UCSD-AML1 (cell line): ENCODE measurements around the gene RIMBP2.
A peak's percentile ranks its signal among the peaks of the same experiment; 100 is the strongest.
"Not testable (repeated sequence)": the region's sequence is repeated elsewhere in the genome, so short reads cannot be mapped to it uniquely, and the experiment has no call there.

Source experiments
- DNase-seq: peaks from one replicate; lab custom pipeline; 2025; ENCODE audit not compliant: unreplicated experiment; lab: John Stamatoyannopoulos, UW

Gene RIMBP2, protein sequence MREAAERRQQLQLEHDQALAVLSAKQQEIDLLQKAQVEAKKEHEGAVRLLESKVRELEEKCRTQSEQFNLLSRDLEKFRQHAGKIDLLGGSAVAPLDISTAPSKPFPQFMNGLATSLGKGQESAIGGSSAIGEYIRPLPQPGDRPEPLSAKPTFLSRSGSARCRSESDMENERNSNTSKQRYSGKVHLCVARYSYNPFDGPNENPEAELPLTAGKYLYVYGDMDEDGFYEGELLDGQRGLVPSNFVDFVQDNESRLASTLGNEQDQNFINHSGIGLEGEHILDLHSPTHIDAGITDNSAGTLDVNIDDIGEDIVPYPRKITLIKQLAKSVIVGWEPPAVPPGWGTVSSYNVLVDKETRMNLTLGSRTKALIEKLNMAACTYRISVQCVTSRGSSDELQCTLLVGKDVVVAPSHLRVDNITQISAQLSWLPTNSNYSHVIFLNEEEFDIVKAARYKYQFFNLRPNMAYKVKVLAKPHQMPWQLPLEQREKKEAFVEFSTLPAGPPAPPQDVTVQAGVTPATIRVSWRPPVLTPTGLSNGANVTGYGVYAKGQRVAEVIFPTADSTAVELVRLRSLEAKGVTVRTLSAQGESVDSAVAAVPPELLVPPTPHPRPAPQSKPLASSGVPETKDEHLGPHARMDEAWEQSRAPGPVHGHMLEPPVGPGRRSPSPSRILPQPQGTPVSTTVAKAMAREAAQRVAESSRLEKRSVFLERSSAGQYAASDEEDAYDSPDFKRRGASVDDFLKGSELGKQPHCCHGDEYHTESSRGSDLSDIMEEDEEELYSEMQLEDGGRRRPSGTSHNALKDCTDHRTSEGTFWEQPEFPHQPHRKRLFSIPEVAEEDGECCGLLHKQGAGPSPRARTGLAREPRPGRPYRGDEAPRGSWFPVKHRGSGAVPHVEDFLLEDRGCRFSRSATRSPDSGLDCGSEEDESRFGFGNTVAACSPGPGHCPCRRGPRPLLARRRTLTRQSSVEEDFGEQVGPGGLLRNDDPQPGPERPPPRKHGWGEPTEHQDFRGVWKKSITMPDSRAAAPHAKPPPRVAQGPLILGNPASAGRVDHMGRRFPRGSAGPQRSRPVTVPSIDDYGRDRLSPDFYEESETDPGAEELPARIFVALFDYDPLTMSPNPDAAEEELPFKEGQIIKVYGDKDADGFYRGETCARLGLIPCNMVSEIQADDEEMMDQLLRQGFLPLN (N-terminal part only)

DNA sequence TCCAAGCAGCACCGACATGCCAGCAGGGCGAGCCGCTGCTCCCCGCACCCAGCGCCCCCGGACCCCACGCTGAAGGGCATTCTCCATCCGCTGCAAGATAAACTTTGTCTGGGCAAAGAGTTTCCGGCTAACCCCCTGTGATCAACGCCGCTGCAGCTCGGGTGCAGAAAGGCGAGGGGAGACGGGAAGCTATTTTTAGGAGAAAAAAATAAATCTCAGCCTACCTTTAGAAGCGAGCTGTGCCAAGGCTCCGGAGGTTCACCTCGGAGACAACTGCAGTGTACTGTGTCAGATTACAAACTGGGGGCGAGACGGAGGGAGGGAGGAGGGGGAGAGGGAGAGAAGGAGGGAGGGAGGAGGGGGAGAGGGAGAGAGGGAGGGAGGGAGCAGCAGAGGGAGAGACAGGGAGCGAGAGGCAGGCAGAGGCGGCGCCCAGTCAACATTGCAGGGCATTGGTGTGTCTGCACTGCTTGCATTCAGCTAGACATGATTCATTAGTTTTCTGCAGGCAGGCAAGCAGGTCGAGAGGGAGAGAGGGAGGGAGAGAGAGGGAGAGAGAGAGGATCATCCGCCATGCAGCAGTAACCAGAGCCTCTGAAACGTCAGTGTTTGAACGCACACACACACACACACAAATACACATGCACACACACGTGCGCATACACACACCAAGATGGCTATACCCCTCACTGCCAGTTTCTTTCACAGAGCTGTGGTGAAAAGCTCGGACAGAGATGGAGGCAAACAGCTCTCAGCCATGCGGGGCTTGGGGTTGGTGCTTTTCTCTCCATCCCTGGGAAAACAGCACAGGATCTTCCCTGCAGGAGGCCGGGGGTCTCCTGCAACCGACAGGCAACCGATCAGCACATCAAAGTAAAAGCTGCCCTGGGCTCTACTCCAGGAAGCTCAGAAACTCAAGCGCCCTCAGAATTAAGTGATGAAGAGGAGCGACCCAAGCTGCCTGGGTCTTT is at the start of gene RIMBP2:
TSS of gene RIMBP2 (minus strand) at position 302 of the 971 bp plus-strand sequence. CDS start 237,286 bp downstream, outside the sequence.
- DNase-seq, result no peak

DNA sequence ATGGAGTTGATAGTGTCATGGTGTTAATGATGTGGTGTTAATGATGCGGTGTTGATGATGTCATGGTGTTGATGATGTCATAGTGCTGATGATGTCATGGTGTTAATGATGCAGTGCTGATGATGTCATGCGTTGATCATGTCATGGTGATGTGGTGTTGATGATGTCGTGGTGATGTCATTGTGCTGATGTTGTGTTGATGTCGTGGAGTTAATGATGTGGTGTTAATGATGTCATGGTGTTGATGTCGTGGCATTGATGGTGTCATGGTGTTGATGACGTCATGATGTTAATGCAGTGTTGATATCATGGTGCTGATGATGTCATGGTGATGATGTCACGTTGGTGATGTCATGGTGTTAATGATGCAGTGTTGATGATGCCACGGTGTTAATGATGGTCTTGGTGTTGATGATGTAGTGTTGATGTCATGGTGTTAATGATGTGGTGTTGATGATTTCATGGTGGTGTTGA is 49.1 kb upstream of the RIMBP2 start:
- DNase-seq, result no peak

DNA sequence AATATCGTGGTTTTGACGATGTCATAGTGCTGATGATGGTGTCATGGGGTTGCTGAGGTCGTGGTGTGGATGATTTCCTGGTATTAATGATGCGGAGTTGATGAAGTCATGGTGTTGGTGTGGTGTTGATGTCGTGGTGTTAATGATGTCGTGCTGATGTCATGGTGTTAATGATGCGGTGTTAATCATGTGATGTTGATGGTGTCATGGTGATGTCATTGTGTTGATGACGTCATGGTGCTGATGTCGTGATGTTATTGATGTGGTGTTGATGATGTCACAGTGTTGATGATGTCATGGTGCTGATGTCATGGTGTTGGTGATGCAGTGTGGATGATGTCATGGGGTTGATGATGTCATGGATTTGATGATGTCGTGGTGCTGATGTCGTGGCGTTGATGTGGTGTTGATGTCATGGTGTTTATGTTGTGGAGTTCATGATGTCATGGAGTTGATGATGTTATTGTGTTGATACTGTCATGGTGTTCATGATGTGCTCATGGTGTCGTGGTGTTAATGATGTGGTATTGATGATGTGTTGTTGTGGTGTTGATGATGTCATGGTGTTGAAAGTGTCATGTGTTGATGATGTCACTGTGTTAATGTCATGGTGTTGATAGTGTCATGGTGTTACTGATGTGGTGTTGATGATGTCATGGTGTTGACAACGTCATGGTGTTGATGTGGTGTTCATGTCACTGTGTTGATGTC is 48.5 kb upstream of the RIMBP2 start:
- no peak for DNase-seq

DNA sequence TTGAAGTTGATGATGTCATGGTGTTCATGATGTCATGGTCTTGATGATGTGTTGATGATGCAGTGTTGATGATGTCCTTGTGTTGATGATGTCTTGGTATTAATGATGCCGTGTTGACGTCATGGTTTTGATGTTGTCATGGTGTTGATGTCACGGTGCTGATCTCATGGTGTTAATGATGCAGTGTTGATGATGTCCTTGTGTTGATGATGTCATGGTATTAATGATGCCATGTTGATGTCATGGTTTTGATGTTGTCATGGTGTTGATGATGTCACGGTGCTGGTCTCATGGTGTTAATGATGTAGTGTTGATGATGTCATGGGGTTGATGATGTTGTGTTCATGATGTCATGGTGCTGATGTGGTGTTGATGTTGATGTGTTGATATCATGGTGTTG is 48.0 kb upstream of the RIMBP2 start:
- no peak for DNase-seq

DNA sequence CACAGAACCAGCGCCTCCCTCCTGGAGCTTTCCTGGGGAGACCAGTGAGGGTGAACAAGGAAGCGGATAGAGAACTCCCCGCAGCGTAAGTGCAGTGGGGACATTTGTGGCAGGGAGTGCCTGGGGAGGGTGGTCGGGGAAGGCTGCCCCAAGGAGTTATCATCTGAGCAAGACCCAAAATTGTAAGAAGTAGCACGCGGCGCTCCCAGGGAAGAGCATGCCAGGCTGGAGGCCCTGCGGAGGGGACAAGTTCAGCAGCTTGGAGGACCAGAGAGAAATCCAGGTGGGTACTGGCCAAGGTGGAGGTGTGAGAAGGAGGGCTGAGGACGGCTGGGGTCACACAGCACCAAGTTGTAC is 46.2 kb upstream of the RIMBP2 start:
- no peak for DNase-seq

DNA sequence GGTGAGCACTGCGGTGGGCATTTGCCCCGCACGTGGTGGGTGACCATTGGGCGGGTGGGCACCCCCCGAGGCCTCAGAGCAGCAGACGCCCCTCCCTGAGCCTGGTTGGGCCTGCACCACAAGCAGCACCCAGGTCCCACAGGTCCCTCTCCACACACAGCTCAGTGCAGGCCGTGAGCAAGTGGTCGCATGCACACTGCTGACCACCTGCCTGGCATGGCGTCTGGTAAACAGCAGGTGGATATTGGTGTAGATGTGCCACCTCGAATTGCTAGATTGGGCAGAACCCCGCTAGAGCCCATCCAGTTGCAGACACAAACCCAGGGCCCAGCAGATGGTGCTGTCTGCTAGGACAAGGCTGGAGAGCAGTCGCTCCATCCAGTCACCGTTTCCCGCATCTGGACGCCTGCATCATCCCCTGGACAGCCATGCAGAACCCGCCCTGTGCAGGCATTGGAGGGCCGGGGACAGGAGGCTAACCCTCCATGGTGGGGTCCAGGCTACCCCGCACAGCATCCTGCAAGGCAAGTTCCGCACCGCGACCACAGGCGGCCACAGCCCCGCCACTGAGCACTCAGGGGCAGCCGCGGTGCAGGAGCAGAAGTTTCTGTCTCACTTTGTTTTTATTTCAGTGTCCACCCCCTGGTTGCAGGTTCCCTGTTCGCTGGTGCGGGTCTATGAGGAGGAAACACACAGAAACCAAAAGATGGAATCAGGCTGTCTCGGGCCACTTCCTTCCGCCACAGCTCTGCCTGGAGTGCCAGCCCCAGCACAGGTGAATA is 45.6 kb upstream of the RIMBP2 start:
- DNase-seq, result peak; percentile 62

DNA sequence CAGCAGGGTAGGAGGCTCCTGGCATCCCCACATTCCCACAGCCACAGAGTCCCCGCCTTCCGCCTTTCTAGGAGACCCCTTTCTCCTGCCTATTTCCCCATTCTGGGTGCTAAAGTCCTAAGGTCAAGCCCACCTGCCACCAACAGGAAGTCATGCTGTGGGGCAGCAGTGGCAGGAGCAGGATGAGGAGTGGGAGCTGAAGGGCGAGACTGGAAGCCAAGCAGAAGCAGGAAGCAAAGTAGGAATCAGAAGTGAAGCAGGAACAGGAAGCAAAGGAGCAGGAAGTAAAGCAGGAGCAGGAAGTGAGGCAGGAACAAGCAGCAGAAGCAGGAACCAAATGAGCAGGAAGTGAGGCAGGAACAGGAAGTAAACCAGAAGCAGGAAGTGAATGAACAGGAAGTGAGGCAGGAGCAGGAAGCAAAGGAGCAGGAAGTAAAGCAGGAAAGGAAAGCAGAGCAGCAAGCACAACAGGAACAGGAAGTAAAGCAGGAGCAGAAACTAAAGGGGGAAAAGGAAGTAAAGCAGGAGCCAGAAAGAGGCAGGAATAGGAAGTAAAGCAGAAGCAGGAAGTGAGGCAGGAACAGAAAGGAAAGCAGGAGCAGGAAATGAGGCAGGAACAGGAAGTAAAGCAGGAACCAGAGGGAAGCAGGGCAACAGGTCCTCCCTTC is 38.3 kb upstream of the RIMBP2 start:
- no peak for DNase-seq

DNA sequence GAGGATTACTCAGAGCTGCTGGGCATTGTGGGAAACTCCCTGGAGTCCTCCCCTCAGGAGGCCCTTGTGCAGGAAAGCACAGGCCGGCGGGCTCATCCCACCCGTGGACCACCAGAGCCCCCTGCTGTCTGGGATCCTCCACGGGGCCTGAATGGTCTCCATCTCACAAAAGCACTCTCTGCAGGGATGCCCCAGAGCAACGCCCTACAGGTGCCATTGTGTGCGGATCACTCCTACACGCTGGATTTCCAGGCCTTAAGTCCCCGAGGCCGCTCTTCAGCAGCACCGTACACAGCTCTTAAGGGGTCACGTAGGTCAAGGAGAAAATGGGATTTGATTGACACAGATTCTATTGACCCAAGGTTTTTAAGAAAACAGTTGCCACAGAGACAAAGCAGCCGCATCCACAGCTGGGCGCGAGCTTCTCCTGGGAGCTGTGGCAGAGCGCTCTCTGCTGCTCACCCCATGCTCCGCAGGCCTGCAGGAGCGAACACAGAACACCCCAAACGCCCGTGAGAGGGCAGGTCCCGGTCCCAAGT is 36.7 kb upstream of the RIMBP2 start:
- no peak for DNase-seq

DNA sequence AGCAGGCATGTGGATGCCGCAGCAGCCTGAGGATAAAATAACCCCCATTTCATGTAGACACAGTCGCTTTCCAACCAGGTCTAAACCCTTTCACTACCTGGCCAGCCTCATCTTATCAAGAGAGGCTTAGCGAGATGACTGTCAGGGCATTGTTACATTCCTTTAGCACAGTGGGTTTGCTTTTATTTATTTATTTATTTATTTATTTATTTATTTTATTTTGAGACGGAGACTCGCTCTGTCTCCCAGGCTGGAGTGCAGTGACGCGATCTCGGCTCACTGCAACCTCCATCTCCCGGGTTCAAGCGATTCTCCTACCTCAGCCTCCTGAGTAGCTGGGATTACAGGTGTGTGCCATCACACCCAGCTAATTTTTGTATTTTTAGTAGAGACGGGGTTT is 35.9 kb upstream of the RIMBP2 start:
- not testable (repeated sequence) for DNase-seq

DNA sequence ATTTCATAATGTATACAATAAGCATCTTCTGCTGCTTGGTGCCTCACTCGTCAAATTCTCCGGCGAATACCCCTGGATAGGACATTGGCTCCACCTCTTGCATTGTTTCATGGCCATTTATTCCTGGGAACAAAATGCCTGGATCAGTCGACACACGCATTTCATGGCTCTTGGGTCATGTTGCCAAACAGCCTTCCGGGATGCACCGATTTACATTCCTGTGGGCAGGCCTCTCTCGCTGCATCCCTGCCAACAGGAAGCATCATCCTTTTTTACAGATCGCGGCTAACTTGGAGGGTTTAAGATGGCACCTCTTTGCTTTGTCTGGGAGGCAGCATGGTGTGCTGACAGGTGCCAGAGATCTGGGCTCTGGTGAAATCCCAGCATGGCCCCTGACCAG is 32.7 kb upstream of the RIMBP2 start:
- DNase-seq, result no peak

DNA sequence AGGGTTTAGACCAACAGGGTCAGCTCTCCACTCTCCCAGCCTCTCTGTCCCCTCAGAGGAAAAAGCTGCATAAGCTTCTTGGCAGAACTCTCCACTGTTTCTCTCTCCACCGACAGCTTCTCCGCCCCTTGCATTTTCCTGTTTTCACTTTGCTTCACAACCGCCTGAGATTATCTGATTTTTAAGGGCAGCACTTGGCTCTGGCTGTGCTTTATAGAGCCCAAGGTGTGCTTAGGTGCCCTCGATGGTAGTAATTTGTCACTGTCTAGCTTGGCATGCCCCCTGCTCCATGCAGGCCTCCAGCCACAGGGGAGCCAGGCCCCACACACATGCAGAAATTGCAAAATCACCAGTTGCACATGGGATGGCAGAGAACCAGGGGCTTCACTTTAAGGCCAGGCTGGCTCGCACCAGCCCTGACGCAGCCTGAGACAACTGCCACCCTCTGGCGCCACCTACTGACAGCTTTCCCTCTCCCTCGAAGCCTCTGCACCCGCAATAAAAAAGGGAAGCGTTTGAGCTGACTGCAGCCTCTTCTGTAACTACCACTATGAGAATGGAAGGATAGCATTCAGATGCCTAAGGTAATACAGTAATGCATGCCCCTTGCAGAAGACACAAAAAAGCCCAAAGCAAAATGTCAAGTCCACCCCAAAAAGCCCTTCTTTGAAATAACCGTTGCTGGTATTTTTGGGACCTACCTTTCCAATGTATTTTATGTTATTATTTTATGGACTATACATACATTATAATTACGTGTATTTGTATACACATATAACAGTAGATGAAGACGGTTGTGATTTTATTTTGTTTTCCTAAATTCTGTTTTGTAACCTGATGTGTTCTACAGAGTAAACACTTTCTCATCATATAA is 32.0 kb upstream of the RIMBP2 start:
- peak; percentile 84 for DNase-seq

DNA sequence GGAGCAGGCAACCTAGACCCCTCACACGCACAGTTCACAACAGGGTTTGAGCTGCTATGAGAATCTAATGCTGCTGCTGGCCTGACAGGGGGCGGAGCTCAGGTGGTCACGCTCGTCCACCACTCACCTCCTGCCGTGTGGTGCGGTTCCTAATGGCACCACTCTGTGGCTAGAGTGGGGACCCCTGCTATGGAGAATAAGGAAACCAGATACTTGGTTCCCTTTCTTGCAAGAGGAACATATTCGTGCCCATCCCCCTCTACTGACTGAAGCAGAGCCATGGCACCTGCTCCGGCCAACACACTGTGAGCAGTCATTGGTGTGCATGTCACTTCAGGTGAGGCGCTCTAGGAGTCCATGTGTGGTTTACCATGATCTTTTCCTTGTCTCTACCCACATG is 30.4 kb upstream of the RIMBP2 start:
- no peak for DNase-seq

DNA sequence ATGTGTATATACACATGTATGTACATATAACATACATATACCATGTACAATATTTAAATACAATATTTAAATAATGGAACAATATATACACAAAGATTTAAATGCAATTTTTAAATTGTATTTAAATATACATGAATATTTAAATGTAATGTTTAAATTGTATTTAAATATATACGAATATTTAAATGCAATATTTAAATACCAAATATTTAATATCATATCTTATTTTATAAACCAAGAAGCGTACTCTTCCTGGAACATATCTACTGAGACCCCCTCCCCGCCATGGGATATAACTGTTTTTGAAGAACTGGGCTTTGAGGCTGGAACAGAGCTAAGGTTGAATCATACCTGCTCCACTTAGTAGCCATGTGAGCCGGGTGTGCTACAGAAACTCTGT is 29.8 kb upstream of the RIMBP2 start:
- no peak for DNase-seq

DNA sequence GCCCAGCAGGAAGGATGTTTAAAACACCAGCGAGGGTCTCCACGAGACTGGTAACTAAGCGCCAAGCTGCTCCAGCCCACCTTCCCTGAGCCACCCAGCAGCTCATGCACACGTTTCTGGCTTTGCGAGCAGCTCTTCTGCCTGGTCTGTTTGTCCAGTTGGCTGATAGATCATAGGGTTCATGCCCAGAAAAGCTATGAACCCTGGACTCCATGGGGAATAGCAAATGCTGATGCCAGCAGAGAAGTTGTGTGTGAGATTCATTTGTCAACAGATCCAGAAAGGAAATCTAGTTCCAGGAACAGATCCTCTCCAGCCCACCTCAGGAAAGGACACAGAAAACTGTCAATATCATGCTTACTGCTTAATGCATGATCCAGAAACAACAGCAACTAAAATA is 28.2 kb upstream of the RIMBP2 start:
- no peak for DNase-seq

DNA sequence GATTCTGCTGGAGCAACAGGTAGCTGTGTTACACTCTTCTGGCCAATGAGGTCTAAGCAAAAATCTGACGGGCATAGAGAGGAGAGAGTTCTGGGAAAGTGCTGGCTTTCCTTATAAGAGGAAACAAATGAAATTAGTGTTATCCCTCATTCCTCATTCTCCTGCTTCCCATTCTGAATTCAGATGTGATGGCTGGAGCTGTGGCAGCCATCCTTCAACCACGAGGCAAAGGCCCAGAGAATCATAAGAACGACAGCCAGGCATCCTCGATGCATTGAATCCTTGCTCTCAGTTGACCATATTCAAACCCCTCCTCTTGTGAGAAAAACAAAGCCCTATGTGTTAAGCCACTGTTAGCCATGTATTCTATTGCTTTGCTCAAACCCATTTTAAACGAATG is 27.5 kb upstream of the RIMBP2 start:
- no peak for DNase-seq

DNA sequence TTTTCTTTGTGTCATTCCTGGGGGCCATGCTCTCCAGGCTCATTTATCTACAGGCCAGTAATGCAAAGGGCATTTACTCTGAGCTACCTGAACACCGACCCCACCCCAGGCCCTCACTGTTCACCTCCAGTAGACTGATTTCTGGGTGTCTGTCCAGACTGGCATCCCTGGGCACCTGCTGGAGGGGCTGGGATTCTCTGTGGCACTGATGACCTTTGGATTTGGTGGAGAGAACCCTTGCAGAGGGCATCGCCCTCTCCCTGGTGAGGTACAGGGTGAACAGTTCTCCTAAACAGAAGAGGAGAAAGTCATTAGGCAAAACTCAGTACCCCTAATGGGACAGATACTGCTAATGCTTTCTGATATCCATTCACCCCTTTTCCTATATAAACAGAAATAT is 27.1 kb upstream of the RIMBP2 start:
- no peak for DNase-seq

DNA sequence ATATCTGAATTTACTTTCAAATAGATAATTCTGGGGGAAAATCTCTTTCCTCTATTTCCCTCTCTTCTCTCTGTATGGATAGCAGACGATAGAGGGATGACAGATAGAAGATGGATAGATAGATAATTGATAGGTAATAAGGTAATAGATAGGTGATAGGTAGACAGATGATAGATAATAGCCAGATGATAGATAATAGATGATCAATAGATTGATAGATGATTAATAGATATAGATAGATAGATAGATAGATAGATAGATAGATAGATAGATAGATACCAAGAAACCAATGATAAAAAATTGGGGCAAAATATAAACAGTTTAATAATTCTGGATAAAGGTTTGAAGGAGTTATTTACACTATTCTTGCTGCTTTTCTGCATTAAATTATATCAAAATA is 26.6 kb upstream of the RIMBP2 start:
- no peak for DNase-seq
